SK-N-SH (cell line): Measurements from ENCODE around the gene RGS13. TPM values are rescaled to one million over a fixed set of nuclear protein-coding genes. Genes with fewer than 3 reads are reported as not detected.
"Not testable (repeated sequence)": the region's sequence is repeated elsewhere in the genome, so short reads cannot be mapped to it uniquely, and the experiment has no call there.

Source experiments
- CTCF ChIA-PET: fragments of 300-600, 350-600 bp; formaldehyde crosslinking; extraction: SDS; loops from one replicate; lab custom pipeline; 2021; lab: Yijun Ruan, JAX
- POLR2A ChIA-PET: fragments of 350-600 bp; sonication (Branson Sonifier 250); formaldehyde crosslinking; extraction: SDS; loops from one replicate; lab custom pipeline; 2020; ENCODE audit warnings: antibody characterized with exemption, inconsistent platforms; lab: Yijun Ruan, JAX
- DNase-seq: peaks from one replicate; pipeline ENCODE4 v3.0.0; 2012
- H2AFZ ChIP-seq: fragments of 200-600 bp; sonication (generic); 2 replicates; pipeline ENCODE4 v1.8.1; 2016; ENCODE audit warnings: antibody characterized with exemption, mild to moderate bottlenecking, low read depth
- H3F3A ChIP-seq: fragments of 200-600 bp; sonication (generic); replicated peaks from 2 replicates; pipeline ENCODE3; 2016; ENCODE audit warnings: antibody characterized with exemption, mild to moderate bottlenecking; ENCODE audit not compliant: insufficient read depth
- H3K27ac ChIP-seq, 2 experiments: fragments of 200-500 bp in 1 of 2; fragments of 200-600 bp in 1 of 2; sonication (Bioruptor generic) in 1 of 2; sonication (generic), shearing (Covaris generic) in 1 of 2; 2 replicates each; pipeline versions ENCODE4 v1.5.1 to v1.6.1; 2014 to 2016; ENCODE audit warnings: low read depth in 2 of 2, inconsistent platforms in 1 of 2, low read length in 1 of 2, mild to moderate bottlenecking in 1 of 2, mixed read lengths in 1 of 2
- H3K27me3 ChIP-seq: fragments of 200-600 bp; sonication (generic), shearing (Covaris generic); 2 replicates; pipeline ENCODE4 v1.6.1; 2016; ENCODE audit warnings: mixed run types; ENCODE audit not compliant: insufficient read depth
- H3K36me3 ChIP-seq, 2 experiments: fragments of 200-500 bp in 1 of 2; fragments of 200-600 bp in 1 of 2; sonication (Bioruptor generic) in 1 of 2; sonication (generic) in 1 of 2; replicated peaks in 1 of 2; 2 replicates each; pipeline versions ENCODE3 to v1.5.1; 2014 to 2016; ENCODE audit warnings: low read length in 1 of 2, mild to moderate bottlenecking in 1 of 2; ENCODE audit not compliant: insufficient read depth in 2 of 2, control insufficient read depth in 1 of 2
- H3K4me1 ChIP-seq, 2 experiments: fragments of 200-500 bp in 1 of 2; fragments of 200-600 bp in 1 of 2; sonication (Bioruptor generic) in 1 of 2; sonication (generic), shearing (Covaris generic) in 1 of 2; 2 replicates each; pipeline versions ENCODE4 v1.5.1 to v1.6.1; 2014 to 2016; ENCODE audit warnings: low read depth in 1 of 2, low read length in 1 of 2, mixed run types in 1 of 2; ENCODE audit not compliant: insufficient read depth in 2 of 2, control insufficient read depth in 1 of 2
- H3K4me2 ChIP-seq: fragments of 200-600 bp; sonication (generic), shearing (Covaris generic); 2 replicates; pipeline ENCODE4 v1.6.1; 2017; ENCODE audit warnings: mixed run types
- H3K4me3 ChIP-seq, 2 experiments: fragments of 200-500 bp in 1 of 2; fragments of 200-600 bp in 1 of 2; sonication (Bioruptor generic) in 1 of 2; sonication (generic), shearing (Covaris generic) in 1 of 2; 2 replicates each; pipeline versions ENCODE4 v1.5.1 to v1.8.1; 2014 to 2016; ENCODE audit warnings: low read depth in 2 of 2, inconsistent platforms in 1 of 2, low read length in 1 of 2, mild to moderate bottlenecking in 1 of 2, mixed read lengths in 1 of 2, moderate library complexity in 1 of 2
- H3K79me2 ChIP-seq: fragments of 200-600 bp; sonication (generic); 2 replicates; pipeline ENCODE4 v1.8.1; 2017; ENCODE audit warnings: mild to moderate bottlenecking; ENCODE audit not compliant: insufficient read depth
- H3K9ac ChIP-seq: fragments of 200-600 bp; sonication (generic); 2 replicates; pipeline ENCODE4 v1.6.1; 2017; ENCODE audit warnings: mixed run types
- H3K9me2 ChIP-seq: fragments of 200-600 bp; sonication (generic); 2 replicates; pipeline ENCODE4 v1.6.1; 2017; ENCODE audit warnings: mixed run types
- H3K9me3 ChIP-seq: fragments of 200-600 bp; sonication (generic); 2 replicates; pipeline ENCODE4 v1.6.1; 2017; ENCODE audit warnings: mixed run types, mild to moderate bottlenecking, moderate library complexity
- H4K20me1 ChIP-seq: fragments of 200-600 bp; sonication (generic); 2 replicates; pipeline ENCODE4 v1.6.1; 2017; ENCODE audit warnings: mild to moderate bottlenecking, mixed run types; ENCODE audit not compliant: insufficient read depth
- CHD2 ChIP-seq: fragments of 150-350 bp; IDR thresholded peaks from 2 replicates; pipeline ENCODE4 v1.6.1; 2018; ENCODE audit warnings: low read length; ENCODE audit not compliant: partially characterized antibody
- ELF1 ChIP-seq: IDR thresholded peaks from 2 replicates; pipeline ENCODE4 v1.4.0; 2012
- EP300 ChIP-seq, 2 experiments: IDR thresholded peaks; 2 replicates each; pipeline versions ENCODE4 v1.4.0 to v1.6.1; 2012; ENCODE audit warnings: borderline replicate concordance in 1 of 2, low read depth in 1 of 2, low read length in 1 of 2
- EZH2phosphoT487 ChIP-seq: fragments of 200-600 bp; sonication (generic); IDR thresholded peaks from 2 replicates; pipeline ENCODE4 v1.6.1; 2017; ENCODE audit warnings: low read depth, mixed run types, mild to moderate bottlenecking, antibody characterized with exemption, moderate library complexity, borderline replicate concordance
- FOSL2 ChIP-seq: IDR thresholded peaks from 2 replicates; pipeline ENCODE4 v1.4.0; 2012; ENCODE audit warnings: low read depth, mild to moderate bottlenecking, moderate library complexity, borderline replicate concordance
- GATA2 ChIP-seq: sonication (generic); formaldehyde crosslinking; IDR thresholded peaks from 2 replicates; pipeline ENCODE4 v1.5.0; 2020; ENCODE audit warnings: mild to moderate bottlenecking, missing genetic modification reagents
- IRF3 ChIP-seq: fragments of 150-350 bp; IDR thresholded peaks from 2 replicates; pipeline ENCODE4 v1.6.1; 2016; ENCODE audit warnings: mild to moderate bottlenecking, low read depth, low read length
- JUND ChIP-seq: IDR thresholded peaks from 2 replicates; pipeline ENCODE4 v1.4.0; 2012
- MXI1 ChIP-seq: IDR thresholded peaks from 2 replicates; pipeline ENCODE4 v1.6.1; 2012; ENCODE audit warnings: mild to moderate bottlenecking, low read depth, low read length, improper control_type of control experiment
- NRF1 ChIP-seq: IDR thresholded peaks from 2 replicates; pipeline ENCODE4 v1.6.1; 2012; ENCODE audit warnings: low read depth, mild to moderate bottlenecking, low read length
- POLR2AphosphoS5 ChIP-seq: IDR thresholded peaks from 2 replicates; pipeline ENCODE4 v1.6.1; 2012; ENCODE audit warnings: low read depth, low read length
- RAD21 ChIP-seq: IDR thresholded peaks from 2 replicates; pipeline ENCODE4 v1.6.1; 2012; ENCODE audit warnings: mild to moderate bottlenecking, low read length
- RCOR1 ChIP-seq: fragments of 150-350 bp; IDR thresholded peaks from 2 replicates; pipeline ENCODE4 v1.6.1; 2017; ENCODE audit warnings: antibody characterized with exemption, low read length
- REST ChIP-seq: IDR thresholded peaks from 2 replicates; pipeline ENCODE4 v1.6.1; 2012; ENCODE audit warnings: mild to moderate bottlenecking, low read depth, low read length, moderate library complexity
- USF2 ChIP-seq: fragments of 150-350 bp; IDR thresholded peaks from 2 replicates; pipeline ENCODE4 v1.6.1; 2017; ENCODE audit warnings: antibody characterized with exemption, low read length, low read depth, borderline replicate concordance
- YY1 ChIP-seq: IDR thresholded peaks from 2 replicates; pipeline ENCODE4 v1.4.0; 2012; ENCODE audit warnings: low read depth, mild to moderate bottlenecking
- WGBS: methylation state at CpG from one replicate; pipeline ENCODE4 v1.1.6; 2017; ENCODE audit warnings: low lambda C conversion rate; 5-methylcytosine and 5-hydroxymethylcytosine counted together
- polyA plus RNA-seq, 3 experiments: library from polyadenylated mRNA; depleted of rRNA; stranded (reverse); fragments of >200 nt; gene quantifications; 2 replicates each; pipeline ENCODE4 v1.2.3, GENCODE V29; 2012

The RGS13 gene
- polyA plus RNA-seq, 1 of the 3 experiments (the other 2 are of a cell fraction): not detected

- Histone ChIP-seq H3F3A (peaks cover 5% of the 10 kb centered on the region), H3K27ac (no peak overlapping the region), H3K4me3 (no peak overlapping the region), H4K20me1 (no peaks in the 10 kb centered on the region), H3K9ac (no peak overlapping the region), H2AFZ (no peak overlapping the region), H3K4me2 (no peak overlapping the region), H3K4me1 (no peaks in the 10 kb centered on the region; a peak in 1 of 4 replicates), H3K27me3 (no peaks in the 10 kb centered on the region), H3K9me2 (no peaks in the 10 kb centered on the region), H3K36me3 (no peaks in the 10 kb centered on the region), H3K9me3 (no peaks in the 10 kb centered on the region), H3K79me2 (no peaks in the 10 kb centered on the region)
- POLR2A ChIA-PET: no interaction called here
- TF ChIP-seq YY1: no peak
- CTCF ChIA-PET: no interaction called here
- no peak for DNase-seq
These were observed 42.2 kb downstream of the RGS13 start for GRCh38 chr1:192678099-192678498.

GRCh38 chr1:192682335-192682734 lies 46.4 kb downstream of the RGS13 start:
- Histone ChIP-seq H3F3A (peaks cover 5% of the 10 kb centered on the region), H4K20me1 (no peaks in the 10 kb centered on the region), H2AFZ (no peak overlapping the region), H3K4me2 (no peak overlapping the region), H3K36me3 (no peaks in the 10 kb centered on the region), H3K4me1 (no peaks in the 10 kb centered on the region), H3K9me2 (no peaks in the 10 kb centered on the region), H3K27me3 (no peaks in the 10 kb centered on the region), H3K4me3 (no peak overlapping the region), H3K9me3 (no peaks in the 10 kb centered on the region), H3K79me2 (no peaks in the 10 kb centered on the region), H3K27ac (no peak overlapping the region), H3K9ac (no peak overlapping the region)
- ChIA-PET CTCF (no interaction called here), POLR2A (no interaction called here)
- no peak for DNase-seq
- 60% methylated on average over 1 of the region's 1 CpG for WGBS
- TF ChIP-seq EZH2phosphoT487 (no peak), USF2 (no peak), GATA2 (CRISPR knock-in tag) (no peak), JUND (no peak), MXI1 (no peak), REST (no peak), FOSL2 (no peak), ELF1 (no peak), NRF1 (no peak), CHD2 (no peak), IRF3 (no peak), EP300 (IDR thresholded peaks at IDR 0.05; ENCODE audit: borderline replicate concordance in 1 of 2, low read depth in 1 of 2, low read length in 1 of 2) (no peak), YY1 (no peak), RCOR1 (no peak), POLR2AphosphoS5 (no peak), RAD21 (no peak)

GRCh38 chr1:192683081-192683480 lies 47.1 kb downstream of the RGS13 start:
- H3K4me1 ChIP-seq, POLR2A ChIA-PET, H2AFZ ChIP-seq, H3K9me3 ChIP-seq, H3K27me3 ChIP-seq, CTCF ChIA-PET, H3K4me2 ChIP-seq, H3K79me2 ChIP-seq, H3K9ac ChIP-seq, H3K36me3 ChIP-seq, H3F3A ChIP-seq, H3K27ac ChIP-seq, H3K9me2 ChIP-seq, H3K4me3 ChIP-seq, H4K20me1 ChIP-seq, DNase-seq: not testable (repeated sequence)
- 92% methylated on average over 4 of the region's 4 CpGs for WGBS
